ENCODE data around the gene OSBPL5. TPM values are rescaled to one million over a fixed set of nuclear protein-coding genes. Genes with fewer than 3 reads are reported as not detected.
A peak's percentile ranks its signal among the peaks of the same experiment; 100 is the strongest.

OSBPL5 gene
- total and polyA plus RNA-seq, 2 donors, result 28.2 to 42.3 TPM

DNA sequence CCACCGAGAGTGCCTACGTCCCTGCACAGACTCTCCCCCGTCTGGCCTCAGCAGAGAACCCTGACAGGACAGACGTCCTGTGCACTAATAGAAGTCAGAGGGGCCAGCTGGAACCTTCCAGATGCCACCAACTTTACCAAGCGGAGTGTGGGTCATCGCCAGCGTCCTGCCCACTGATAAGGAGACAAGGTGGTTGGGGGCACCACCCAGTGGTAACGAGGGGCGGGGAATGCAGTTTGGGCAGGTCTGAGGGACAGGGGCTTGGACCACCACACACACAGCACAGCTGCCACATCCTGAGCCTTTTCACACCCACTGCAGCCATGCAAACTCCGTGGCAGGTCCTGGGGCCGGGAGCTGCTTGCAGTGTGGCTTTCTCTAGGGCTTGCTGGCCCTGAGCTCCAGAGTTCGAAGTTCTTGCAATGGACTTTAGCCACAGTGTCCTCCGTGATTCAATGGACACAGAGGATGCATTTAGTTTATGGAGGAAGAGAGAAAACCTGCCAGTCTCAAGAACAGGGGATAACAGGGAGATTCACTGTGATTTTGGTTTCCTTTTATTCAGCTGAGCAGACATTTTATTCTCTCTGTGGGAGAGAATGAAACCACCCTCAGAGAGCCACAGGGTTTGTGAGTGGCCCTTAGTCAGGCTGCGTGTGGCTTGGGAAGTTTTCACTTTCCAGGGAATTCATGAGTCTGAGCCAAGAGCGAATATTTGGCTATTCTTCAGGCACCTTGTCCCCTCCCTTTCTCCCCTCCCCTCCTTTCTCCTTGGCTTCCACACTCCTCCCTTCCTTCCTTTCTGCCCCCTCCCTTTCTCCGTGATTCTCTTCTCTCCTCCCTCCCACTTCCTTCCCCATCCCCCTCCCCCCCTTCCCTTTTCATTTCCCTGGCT is 40.4 kb upstream of the OSBPL5 start:
- Histone ChIP-seq H3K27me3 (ENCODE audit: control insufficient read depth in 2 of 2, insufficient read depth in 1 of 2, low read length in 1 of 2) (peaks cover 0 to 42% of the 10 kb centered on the region in 2 donors), H3K9me3 (ENCODE audit: control insufficient read depth in 2 of 2, insufficient read depth in 1 of 2, low read length in 1 of 2) (peaks cover 0 to 16% of the 10 kb centered on the region in 2 donors), H3K36me3 (ENCODE audit: control insufficient read depth in 2 of 2, insufficient read depth in 2 of 2, low read length in 1 of 2) (no peaks in the 10 kb centered on the region), H3K27ac (ENCODE audit: low read depth in 1 of 2, low read length in 1 of 2) (no peak overlapping the region), H3K4me1 (ENCODE audit: control insufficient read depth in 2 of 2, insufficient read depth in 2 of 2, low read length in 2 of 2) (peaks cover 29 to 42% of the 10 kb centered on the region in 2 donors), H3K4me3 (ENCODE audit: low read length in 2 of 2) (no peak overlapping the region)
- DNase-seq (ENCODE audit: low read depth in 6 of 9, low spot score in 9 of 9), result no peak
- WGBS, result 76% methylated on average over 16 of the region's 16 CpGs

DNA sequence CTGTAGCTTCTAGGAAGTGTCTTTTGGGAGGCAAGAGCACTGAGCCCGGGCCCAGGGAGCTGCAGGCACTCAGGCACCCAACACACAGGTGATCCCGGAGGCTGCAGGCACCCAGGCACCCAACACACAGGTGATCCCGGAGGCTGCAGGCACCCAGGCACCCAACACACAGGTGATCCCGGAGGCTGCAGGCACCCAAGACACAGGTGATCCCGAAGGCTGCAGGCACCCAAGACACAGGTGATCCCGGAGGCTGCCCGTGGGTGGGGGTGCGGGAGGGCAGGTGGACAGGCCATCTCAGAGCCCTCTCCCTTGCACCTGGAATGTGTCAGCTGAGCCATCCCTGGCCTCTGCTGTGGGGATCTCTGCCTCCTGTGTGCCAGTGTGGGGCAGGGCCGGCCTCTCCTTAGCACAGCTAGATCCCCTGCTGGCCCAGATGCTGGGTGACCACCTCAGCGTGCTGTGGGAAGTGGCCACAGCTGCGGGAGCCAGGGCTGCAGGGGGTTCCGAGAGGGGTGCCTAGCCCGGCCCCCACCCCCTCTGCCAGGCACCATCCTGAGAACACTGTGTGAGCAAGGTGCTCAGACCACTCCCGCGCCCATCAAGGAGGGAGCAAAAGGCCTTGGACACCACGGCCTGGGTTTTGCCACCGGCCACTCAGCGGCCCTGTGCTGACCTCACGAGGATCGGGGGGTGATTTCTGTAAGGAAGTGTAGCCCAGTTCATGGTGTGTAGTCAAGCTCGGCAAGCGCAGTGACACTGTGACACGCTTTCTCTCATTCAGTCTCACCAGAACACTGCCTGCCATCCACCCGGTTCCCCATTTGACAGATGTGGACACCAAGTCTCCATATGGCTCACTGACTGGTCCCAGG is 39.3 kb upstream of the OSBPL5 start:
- Histone ChIP-seq H3K36me3 (ENCODE audit: control insufficient read depth in 2 of 2, insufficient read depth in 2 of 2, low read length in 1 of 2) (no peaks in the 10 kb centered on the region), H3K9me3 (ENCODE audit: control insufficient read depth in 2 of 2, insufficient read depth in 1 of 2, low read length in 1 of 2) (peaks cover 0 to 16% of the 10 kb centered on the region in 2 donors), H3K27ac (ENCODE audit: low read depth in 1 of 2, low read length in 1 of 2) (no peak overlapping the region), H3K4me1 (ENCODE audit: control insufficient read depth in 2 of 2, insufficient read depth in 2 of 2, low read length in 2 of 2) (peaks cover 29 to 44% of the 10 kb centered on the region in 2 donors), H3K27me3 (ENCODE audit: control insufficient read depth in 2 of 2, insufficient read depth in 1 of 2, low read length in 1 of 2) (peaks cover 0 to 49% of the 10 kb centered on the region in 2 donors), H3K4me3 (ENCODE audit: low read length in 2 of 2) (no peak overlapping the region)
- 92% methylated on average over 24 of the region's 24 CpGs for WGBS
- no peak for DNase-seq (ENCODE audit: low read depth in 6 of 9, low spot score in 9 of 9)

DNA sequence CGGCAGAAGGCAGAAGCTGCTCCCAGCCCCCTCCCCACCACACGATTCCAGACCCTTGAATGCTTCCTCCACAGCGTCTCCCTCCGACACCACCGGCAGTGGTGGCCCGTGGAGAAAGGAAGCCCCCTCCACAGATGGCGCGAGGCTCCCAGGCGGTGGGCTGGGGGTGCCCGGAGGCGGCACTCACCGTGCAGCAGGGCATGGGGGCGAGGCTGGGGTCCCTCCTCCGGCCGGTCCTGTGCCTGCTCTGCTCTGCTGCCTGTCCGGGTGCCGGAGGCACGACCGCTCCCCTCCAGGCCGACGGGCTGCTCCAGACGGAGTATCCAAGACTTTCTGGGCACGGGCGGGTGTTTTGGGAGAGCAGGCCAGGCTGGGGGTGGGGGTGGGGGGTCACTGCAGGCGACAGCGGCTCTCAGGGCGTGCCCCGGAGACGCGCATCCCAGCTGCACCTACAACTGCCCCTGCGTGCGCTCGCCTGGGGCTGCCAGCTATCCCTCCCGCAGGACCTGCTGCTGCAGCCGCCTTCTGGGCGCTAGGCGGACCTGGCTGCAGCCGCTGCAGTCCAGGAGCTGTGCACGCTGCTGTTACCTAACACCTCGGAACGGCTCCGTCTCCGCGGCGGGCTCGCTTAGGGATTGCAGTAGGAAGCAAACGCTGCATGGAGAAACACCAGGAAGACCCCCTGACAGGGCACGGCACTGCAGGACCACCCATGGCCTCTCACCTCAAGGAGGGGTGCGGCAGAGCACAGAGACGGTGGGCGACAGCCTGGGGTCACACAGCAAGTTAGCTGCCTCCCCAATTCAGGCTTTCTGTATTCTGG is 38.3 kb upstream of the OSBPL5 start:
- DNase-seq (ENCODE audit: low read depth in 6 of 9, low spot score in 9 of 9), result peak in 1 of 9 donors; percentile 32
- peaks cover 0 to 49% of the 10 kb centered on the region in 2 donors for H3K27me3 ChIP-seq (ENCODE audit: control insufficient read depth in 2 of 2, insufficient read depth in 1 of 2, low read length in 1 of 2)
- H3K27ac ChIP-seq (ENCODE audit: low read depth in 1 of 2, low read length in 1 of 2), result no peak overlapping the region
- peaks cover 26 to 37% of the 10 kb centered on the region in 2 donors for H3K4me1 ChIP-seq (ENCODE audit: control insufficient read depth in 2 of 2, insufficient read depth in 2 of 2, low read length in 2 of 2)
- H3K4me3 ChIP-seq (ENCODE audit: low read length in 2 of 2), result peak overlapping the region in 1 of 2 donors; percentile 31
- 7% methylated on average over 51 of the region's 51 CpGs for WGBS
- H3K36me3 ChIP-seq (ENCODE audit: control insufficient read depth in 2 of 2, insufficient read depth in 2 of 2, low read length in 1 of 2), result no peaks in the 10 kb centered on the region
- H3K9me3 ChIP-seq (ENCODE audit: control insufficient read depth in 2 of 2, insufficient read depth in 1 of 2, low read length in 1 of 2), result peaks cover 0 to 16% of the 10 kb centered on the region in 2 donors

DNA sequence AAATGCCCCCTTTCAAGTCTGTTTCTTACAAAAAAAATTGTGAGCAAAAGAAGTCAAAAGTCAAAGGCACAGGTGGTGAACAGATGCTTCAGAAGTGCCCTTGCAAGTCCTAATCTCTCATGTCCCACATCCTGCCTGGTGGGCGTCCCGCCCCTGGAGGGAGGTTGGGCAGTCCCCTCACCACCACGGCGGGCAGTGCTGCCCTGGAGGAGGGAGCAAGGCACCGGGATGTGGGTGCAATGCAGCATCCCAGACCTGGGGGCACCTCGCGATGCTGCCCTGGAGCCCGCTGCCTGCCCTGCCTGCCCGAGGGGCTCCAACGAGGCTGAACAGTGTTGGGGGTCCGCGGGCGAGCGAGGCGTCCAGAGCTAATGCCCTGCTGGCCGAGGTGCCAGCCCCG is 37.6 kb upstream of the OSBPL5 start:
- no peak overlapping the region for H3K27ac ChIP-seq (ENCODE audit: low read depth in 1 of 2, low read length in 1 of 2)
- 4% methylated on average over 17 of the region's 17 CpGs for WGBS
- peaks cover 0 to 51% of the 10 kb centered on the region in 2 donors for H3K27me3 ChIP-seq (ENCODE audit: control insufficient read depth in 2 of 2, insufficient read depth in 1 of 2, low read length in 1 of 2)
- peaks cover 0 to 16% of the 10 kb centered on the region in 2 donors for H3K9me3 ChIP-seq (ENCODE audit: control insufficient read depth in 2 of 2, insufficient read depth in 1 of 2, low read length in 1 of 2)
- peak; percentile 24 to 85 (median 53) for DNase-seq (ENCODE audit: low read depth in 6 of 9, low spot score in 9 of 9)
- H3K4me3 ChIP-seq (ENCODE audit: low read length in 2 of 2), result peak overlapping the region; percentile 8 to 31
- no peaks in the 10 kb centered on the region for H3K36me3 ChIP-seq (ENCODE audit: control insufficient read depth in 2 of 2, insufficient read depth in 2 of 2, low read length in 1 of 2)
- H3K4me1 ChIP-seq (ENCODE audit: control insufficient read depth in 2 of 2, insufficient read depth in 2 of 2, low read length in 2 of 2), result peaks cover 26 to 37% of the 10 kb centered on the region in 2 donors

DNA sequence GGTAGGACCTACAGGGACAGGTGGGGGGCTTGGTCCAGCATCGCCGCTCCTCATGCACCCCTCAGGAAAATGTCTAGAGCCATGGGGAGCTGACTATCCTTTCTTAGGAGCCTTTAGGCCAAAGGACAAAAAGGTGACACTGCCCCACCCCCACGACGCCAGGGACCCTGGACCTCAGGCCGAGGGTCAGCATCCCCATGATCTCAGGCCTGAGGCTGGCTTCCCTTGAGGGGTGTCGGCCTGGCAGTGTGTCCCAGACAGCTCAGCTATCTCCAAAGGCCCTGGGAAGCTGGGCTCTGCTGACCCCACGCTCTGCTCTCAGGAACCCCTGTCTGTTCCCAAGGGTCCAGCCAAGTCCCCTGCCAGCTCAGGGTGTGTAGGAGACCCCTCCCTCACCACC is 37.2 kb upstream of the OSBPL5 start:
- H3K27ac ChIP-seq (ENCODE audit: low read depth in 1 of 2, low read length in 1 of 2), result peak overlapping the region in 1 of 2 donors; percentile 14
- 79% methylated on average over 7 of the region's 7 CpGs for WGBS
- H3K4me1 ChIP-seq (ENCODE audit: control insufficient read depth in 2 of 2, insufficient read depth in 2 of 2, low read length in 2 of 2), result peaks cover 26 to 37% of the 10 kb centered on the region in 2 donors
- peaks cover 0 to 55% of the 10 kb centered on the region in 2 donors for H3K27me3 ChIP-seq (ENCODE audit: control insufficient read depth in 2 of 2, insufficient read depth in 1 of 2, low read length in 1 of 2)
- no peaks in the 10 kb centered on the region for H3K36me3 ChIP-seq (ENCODE audit: control insufficient read depth in 2 of 2, insufficient read depth in 2 of 2, low read length in 1 of 2)
- peaks cover 0 to 16% of the 10 kb centered on the region in 2 donors for H3K9me3 ChIP-seq (ENCODE audit: control insufficient read depth in 2 of 2, insufficient read depth in 1 of 2, low read length in 1 of 2)
- no peak for DNase-seq (ENCODE audit: low read depth in 6 of 9, low spot score in 9 of 9)
- no peak overlapping the region for H3K4me3 ChIP-seq (ENCODE audit: low read length in 2 of 2)

DNA sequence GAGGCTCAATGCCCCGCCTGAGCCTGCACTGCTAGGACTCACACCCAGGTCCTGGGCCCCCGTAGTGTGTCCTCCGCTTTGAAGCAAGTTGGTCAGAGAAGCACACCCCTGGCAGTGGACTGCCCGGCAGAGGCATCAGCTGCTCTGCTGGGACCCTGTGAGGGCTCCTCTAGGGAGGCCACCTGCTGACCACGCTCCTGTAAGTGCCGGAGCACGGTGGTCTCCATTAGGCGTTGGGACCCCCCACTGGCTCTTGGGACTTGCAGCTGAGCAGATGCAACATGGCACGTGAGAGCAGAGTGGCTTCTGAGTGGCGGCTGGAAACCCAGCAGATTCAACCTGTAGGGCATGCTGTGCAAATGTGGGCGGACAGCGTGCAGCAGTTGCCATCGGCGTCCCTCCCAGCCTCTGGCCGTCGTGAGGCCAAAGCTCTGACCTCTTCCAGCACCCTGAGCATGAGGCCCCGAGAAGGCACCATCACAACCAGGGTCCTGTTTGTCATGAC is 36.6 kb upstream of the OSBPL5 start:
- Histone ChIP-seq H3K27ac (ENCODE audit: low read depth in 1 of 2, low read length in 1 of 2) (no peak overlapping the region), H3K9me3 (ENCODE audit: control insufficient read depth in 2 of 2, insufficient read depth in 1 of 2, low read length in 1 of 2) (peaks cover 0 to 16% of the 10 kb centered on the region in 2 donors), H3K36me3 (ENCODE audit: control insufficient read depth in 2 of 2, insufficient read depth in 2 of 2, low read length in 1 of 2) (no peaks in the 10 kb centered on the region), H3K4me3 (ENCODE audit: low read length in 2 of 2) (no peak overlapping the region), H3K4me1 (ENCODE audit: control insufficient read depth in 2 of 2, insufficient read depth in 2 of 2, low read length in 2 of 2) (peaks cover 26 to 37% of the 10 kb centered on the region in 2 donors), H3K27me3 (ENCODE audit: control insufficient read depth in 2 of 2, insufficient read depth in 1 of 2, low read length in 1 of 2) (peaks cover 0 to 55% of the 10 kb centered on the region in 2 donors)
- no peak for DNase-seq (ENCODE audit: low read depth in 6 of 9, low spot score in 9 of 9)
- 89% methylated on average over 17 of the region's 17 CpGs for WGBS

DNA sequence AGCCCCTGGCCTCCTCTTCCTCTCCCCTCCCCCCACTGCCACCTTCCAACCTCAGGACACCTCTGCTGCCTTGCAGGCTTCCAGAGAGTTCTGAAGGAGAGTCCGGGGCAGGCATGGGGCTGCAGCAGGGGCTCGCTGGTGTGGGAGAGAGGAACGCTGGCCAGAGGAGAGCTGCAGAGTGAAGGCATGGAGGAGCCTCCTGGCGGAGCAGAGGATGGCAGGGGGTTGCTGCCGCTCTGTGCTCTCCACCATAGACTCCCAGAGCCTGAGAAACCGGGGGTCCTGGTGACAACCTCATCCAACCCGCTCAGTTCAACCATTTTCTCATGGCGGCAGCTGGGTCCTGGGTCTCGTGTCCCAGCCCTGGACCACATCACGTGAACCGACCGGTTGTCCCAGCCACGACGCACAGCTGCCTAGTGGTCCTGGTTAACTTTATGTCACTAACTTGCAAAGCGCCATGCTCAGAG is 36.0 kb upstream of the OSBPL5 start:
- Histone ChIP-seq H3K9me3 (ENCODE audit: control insufficient read depth in 2 of 2, insufficient read depth in 1 of 2, low read length in 1 of 2) (peaks cover 0 to 14% of the 10 kb centered on the region in 2 donors), H3K27ac (ENCODE audit: low read depth in 1 of 2, low read length in 1 of 2) (no peak overlapping the region), H3K27me3 (ENCODE audit: control insufficient read depth in 2 of 2, insufficient read depth in 1 of 2, low read length in 1 of 2) (peaks cover 0 to 55% of the 10 kb centered on the region in 2 donors), H3K4me3 (ENCODE audit: low read length in 2 of 2) (no peak overlapping the region), H3K36me3 (ENCODE audit: control insufficient read depth in 2 of 2, insufficient read depth in 2 of 2, low read length in 1 of 2) (no peaks in the 10 kb centered on the region), H3K4me1 (ENCODE audit: control insufficient read depth in 2 of 2, insufficient read depth in 2 of 2, low read length in 2 of 2) (peaks cover 26 to 37% of the 10 kb centered on the region in 2 donors)
- DNase-seq (ENCODE audit: low read depth in 6 of 9, low spot score in 9 of 9), result peak in 2 of 9 donors; percentile 13 to 36
- 91% methylated on average over 15 of the region's 15 CpGs for WGBS

DNA sequence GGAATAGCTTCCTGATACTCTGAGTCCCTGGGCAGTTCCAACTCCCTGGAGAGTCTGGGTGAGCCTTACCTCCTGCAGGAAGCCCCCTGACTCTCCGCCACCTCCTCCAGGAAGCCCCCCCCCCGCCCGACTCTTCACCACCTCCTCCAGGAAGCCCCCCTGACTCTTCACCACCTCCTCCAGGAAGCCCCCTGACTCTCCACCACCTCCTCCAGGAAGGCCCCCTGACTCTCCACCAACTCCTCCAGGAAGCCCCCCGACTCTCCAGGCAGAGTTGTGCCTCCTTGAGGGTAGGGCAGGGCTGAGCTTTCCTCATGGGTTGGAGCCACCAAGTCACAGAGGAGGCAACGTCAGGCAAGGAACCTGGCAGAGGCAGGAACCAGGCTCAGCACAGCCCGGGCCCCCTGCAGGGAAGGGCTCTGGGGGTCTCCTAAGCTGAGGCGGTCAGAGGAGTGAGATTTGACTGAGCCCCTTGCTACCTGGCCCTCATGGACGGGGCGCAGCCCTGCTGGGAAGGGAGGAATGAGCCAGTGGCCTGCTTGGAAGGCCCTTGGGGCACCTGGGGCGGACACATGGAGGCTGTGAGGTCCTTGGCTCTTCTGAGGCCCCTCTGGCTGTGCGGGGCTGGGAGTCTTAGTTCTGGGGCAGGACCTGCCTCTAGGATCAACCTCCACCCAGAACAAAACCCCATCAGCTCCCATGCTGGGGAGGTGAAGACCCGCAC is 35.4 kb upstream of the OSBPL5 start:
- Histone ChIP-seq H3K27me3 (ENCODE audit: control insufficient read depth in 2 of 2, insufficient read depth in 1 of 2, low read length in 1 of 2) (peaks cover 0 to 55% of the 10 kb centered on the region in 2 donors), H3K27ac (ENCODE audit: low read depth in 1 of 2, low read length in 1 of 2) (no peak overlapping the region), H3K4me3 (ENCODE audit: low read length in 2 of 2) (no peak overlapping the region), H3K36me3 (ENCODE audit: control insufficient read depth in 2 of 2, insufficient read depth in 2 of 2, low read length in 1 of 2) (no peaks in the 10 kb centered on the region), H3K9me3 (ENCODE audit: control insufficient read depth in 2 of 2, insufficient read depth in 1 of 2, low read length in 1 of 2) (peaks cover 0 to 11% of the 10 kb centered on the region in 2 donors), H3K4me1 (ENCODE audit: control insufficient read depth in 2 of 2, insufficient read depth in 2 of 2, low read length in 2 of 2) (peaks cover 26 to 37% of the 10 kb centered on the region in 2 donors)
- WGBS, result 88% methylated on average over 12 of the region's 12 CpGs
- no peak for DNase-seq (ENCODE audit: low read depth in 6 of 9, low spot score in 9 of 9)
